ENCODE results near the gene FBXO28.

GRCh38 chr1:224138198-224138597, 24.3 kb downstream of the FBXO28 start:
- no peak for TF ChIP-seq CTCF (IDR thresholded peaks at IDR 0.05; ENCODE audit: extremely low read depth in 1 of 2, insufficient read depth in 1 of 2, low read depth in 1 of 2, low read length in 2 of 2)
- no peak for TF ChIP-seq POLR2A (IDR thresholded peaks at IDR 0.05; ENCODE audit: low read depth, low read length)

Data from endothelial cell of umbilical vein (primary cell).